ENCODE data around the gene SPG11.
"Not testable (repeated sequence)": the region's sequence is repeated elsewhere in the genome, so short reads cannot be mapped to it uniquely, and the experiment has no call there.

The SPG11 gene, protein sequence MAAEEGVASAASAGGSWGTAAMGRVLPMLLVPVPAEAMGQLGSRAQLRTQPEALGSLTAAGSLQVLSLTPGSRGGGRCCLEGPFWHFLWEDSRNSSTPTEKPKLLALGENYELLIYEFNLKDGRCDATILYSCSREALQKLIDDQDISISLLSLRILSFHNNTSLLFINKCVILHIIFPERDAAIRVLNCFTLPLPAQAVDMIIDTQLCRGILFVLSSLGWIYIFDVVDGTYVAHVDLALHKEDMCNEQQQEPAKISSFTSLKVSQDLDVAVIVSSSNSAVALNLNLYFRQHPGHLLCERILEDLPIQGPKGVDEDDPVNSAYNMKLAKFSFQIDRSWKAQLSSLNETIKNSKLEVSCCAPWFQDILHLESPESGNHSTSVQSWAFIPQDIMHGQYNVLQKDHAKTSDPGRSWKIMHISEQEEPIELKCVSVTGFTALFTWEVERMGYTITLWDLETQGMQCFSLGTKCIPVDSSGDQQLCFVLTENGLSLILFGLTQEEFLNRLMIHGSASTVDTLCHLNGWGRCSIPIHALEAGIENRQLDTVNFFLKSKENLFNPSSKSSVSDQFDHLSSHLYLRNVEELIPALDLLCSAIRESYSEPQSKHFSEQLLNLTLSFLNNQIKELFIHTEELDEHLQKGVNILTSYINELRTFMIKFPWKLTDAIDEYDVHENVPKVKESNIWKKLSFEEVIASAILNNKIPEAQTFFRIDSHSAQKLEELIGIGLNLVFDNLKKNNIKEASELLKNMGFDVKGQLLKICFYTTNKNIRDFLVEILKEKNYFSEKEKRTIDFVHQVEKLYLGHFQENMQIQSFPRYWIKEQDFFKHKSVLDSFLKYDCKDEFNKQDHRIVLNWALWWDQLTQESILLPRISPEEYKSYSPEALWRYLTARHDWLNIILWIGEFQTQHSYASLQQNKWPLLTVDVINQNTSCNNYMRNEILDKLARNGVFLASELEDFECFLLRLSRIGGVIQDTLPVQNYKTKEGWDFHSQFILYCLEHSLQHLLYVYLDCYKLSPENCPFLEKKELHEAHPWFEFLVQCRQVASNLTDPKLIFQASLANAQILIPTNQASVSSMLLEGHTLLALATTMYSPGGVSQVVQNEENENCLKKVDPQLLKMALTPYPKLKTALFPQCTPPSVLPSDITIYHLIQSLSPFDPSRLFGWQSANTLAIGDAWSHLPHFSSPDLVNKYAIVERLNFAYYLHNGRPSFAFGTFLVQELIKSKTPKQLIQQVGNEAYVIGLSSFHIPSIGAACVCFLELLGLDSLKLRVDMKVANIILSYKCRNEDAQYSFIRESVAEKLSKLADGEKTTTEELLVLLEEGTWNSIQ (N-terminal part only)

DNA sequence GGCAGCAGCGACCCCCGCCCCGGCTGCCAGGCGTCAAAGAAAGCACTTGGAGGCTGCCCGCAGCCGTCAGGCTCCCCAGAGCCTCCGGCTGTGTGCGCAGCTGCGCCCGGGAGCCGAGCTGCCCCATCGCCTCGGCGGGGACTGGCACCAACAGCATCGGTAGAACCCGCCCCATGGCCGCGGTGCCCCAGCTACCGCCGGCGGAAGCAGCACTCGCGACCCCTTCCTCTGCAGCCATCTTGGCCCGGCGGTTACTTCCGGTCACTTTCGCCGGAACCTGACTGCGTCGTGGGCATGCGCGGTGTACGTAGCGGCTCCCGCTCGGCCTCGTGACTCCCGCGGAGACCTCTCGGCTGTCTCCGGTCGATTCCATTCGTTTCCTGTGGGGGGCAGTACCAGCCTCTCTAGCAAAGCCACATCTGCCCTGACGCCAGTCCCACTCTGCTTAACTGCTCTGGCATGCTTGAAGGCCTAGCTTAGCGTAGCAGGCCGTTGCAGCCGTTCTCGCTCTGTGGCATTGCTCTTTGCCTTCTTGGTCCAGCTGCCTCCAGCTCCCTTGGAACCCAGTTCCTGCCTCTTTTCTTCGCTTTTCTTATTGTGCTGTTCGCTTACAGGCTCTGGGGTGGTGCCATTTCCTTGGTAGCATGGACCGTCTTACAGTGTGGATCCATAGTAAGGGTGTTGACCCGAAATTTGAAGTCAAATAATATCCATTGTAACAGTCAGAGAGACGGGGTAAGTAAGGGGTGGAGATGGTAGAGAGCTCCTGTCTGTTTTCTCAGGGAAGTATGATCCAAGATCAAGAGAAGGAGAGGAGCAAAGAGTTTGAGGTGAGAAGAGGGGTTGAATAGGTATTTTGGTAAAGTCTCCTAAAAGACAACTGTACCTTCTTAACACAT, at the start of gene SPG11:
SPG11 (minus strand) TSS at position 253 of the 899 bp plus-strand sequence; CDS start at position 238, 15 bp downstream.
- peak; percentile 97 for DNase-seq

DNA sequence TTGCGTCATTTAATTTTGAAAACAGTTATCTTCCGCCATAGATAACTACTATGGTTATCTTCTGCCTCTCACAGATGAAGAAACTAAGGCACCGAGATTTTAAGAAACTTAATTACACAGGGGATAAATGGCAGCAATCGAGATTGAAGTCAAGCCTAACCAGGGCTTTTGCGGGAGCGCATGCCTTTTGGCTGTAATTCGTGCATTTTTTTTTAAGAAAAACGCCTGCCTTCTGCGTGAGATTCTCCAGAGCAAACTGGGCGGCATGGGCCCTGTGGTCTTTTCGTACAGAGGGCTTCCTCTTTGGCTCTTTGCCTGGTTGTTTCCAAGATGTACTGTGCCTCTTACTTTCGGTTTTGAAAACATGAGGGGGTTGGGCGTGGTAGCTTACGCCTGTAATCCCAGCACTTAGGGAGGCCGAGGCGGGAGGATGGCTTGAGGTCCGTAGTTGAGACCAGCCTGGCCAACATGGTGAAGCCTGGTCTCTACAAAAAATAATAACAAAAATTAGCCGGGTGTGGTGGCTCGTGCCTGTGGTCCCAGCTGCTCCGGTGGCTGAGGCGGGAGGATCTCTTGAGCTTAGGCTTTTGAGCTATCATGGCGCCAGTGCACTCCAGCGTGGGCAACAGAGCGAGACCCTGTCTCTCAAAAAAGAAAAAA, 49.0 kb upstream of the SPG11 start:
- peak; percentile 72 for DNase-seq

DNA sequence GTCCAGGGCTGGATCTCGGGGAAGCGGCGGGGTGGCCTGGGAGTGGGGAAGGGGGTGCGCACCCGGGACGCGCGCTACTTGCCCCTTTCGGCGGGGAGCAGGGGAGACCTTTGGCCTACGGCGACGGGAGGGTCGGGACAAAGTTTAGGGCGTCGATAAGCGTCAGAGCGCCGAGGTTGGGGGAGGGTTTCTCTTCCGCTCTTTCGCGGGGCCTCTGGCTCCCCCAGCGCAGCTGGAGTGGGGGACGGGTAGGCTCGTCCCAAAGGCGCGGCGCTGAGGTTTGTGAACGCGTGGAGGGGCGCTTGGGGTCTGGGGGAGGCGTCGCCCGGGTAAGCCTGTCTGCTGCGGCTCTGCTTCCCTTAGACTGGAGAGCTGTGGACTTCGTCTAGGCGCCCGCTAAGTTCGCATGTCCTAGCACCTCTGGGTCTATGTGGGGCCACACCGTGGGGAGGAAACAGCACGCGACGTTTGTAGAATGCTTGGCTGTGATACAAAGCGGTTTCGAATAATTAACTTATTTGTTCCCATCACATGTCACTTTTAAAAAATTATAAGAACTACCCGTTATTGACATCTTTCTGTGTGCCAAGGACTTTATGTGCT, 48.4 kb upstream of the SPG11 start:
- DNase-seq: peak; percentile 68

DNA sequence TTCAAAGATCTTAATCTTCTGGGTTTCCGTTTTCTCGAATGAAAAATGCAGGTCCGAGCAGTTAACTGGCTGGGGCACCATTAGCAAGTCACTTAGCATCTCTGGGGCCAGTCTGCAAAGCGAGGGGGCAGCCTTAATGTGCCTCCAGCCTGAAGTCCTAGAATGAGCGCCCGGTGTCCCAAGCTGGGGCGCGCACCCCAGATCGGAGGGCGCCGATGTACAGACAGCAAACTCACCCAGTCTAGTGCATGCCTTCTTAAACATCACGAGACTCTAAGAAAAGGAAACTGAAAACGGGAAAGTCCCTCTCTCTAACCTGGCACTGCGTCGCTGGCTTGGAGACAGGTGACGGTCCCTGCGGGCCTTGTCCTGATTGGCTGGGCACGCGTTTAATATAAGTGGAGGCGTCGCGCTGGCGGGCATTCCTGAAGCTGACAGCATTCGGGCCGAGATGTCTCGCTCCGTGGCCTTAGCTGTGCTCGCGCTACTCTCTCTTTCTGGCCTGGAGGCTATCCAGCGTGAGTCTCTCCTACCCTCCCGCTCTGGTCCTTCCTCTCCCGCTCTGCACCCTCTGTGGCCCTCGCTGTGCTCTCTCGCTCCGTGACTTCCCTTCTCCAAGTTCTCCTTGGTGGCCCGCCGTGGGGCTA, 47.8 kb upstream of the SPG11 start, which contains the start of the genes B2M and PATL2:
B2M (plus strand) TSS at position 422 of the 647 bp plus-strand sequence; CDS start at position 452, 30 bp downstream.
PATL2 (minus strand) TSS at position 228 of the 647 bp plus-strand sequence. CDS start 34,833 bp downstream, outside the sequence.
- DNase-seq: peak; percentile 95

DNA sequence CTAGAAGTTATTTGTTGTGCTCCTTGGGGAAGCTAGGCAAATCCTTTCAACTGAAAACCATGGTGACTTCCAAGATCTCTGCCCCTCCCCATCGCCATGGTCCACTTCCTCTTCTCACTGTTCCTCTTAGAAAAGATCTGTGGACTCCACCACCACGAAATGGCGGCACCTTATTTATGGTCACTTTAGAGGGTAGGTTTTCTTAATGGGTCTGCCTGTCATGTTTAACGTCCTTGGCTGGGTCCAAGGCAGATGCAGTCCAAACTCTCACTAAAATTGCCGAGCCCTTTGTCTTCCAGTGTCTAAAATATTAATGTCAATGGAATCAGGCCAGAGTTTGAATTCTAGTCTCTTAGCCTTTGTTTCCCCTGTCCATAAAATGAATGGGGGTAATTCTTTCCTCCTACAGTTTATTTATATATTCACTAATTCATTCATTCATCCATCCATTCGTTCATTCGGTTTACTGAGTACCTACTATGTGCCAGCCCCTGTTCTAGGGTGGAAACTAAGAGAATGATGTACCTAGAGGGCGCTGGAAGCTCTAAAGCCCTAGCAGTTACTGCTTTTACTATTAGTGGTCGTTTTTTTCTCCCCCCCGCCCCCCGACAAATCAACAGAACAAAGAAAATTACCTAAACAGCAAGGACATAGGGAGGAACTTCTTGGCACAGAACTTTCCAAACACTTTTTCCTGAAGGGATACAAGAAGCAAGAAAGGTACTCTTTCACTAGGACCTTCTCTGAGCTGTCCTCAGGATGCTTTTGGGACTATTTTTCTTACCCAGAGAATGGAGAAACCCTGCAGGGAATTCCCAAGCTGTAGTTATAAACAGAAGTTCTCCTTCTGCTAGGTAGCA, 47.0 kb upstream of the SPG11 start:
- peak; percentile 35 for DNase-seq

DNA sequence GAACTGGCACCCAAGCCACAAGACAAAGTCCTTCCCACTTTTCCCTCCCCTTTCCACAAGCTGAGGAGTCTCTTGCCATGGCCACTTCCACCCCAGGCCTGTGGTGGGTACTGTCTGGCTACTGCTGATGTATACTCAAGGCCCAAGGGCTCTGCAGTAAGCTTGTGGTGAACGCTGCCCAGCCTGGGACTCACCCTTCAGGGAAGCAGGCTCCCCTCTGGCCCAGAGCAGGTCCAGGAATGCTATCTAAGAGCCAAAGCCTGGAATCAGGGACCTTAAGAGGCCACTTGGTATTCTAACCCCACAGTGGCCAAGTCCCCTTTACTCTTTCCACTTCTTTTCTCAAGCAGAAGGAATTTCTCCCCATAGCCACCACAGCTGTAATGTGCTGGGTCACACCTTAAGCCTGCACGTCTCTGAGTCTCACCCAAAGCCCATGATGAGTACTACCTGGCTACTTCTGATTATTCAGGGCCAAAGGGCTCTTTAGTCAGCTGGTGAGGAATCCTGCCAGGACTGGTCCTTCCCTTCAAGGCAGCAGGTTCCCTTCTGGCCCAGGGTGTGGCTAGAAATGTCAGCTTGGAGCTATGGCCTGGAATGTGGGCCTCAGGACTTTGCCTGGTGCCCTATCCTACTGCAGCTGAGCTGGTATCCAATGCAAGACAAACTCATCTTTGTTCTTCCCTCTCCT, 43.6 kb upstream of the SPG11 start:
- no peak for DNase-seq

DNA sequence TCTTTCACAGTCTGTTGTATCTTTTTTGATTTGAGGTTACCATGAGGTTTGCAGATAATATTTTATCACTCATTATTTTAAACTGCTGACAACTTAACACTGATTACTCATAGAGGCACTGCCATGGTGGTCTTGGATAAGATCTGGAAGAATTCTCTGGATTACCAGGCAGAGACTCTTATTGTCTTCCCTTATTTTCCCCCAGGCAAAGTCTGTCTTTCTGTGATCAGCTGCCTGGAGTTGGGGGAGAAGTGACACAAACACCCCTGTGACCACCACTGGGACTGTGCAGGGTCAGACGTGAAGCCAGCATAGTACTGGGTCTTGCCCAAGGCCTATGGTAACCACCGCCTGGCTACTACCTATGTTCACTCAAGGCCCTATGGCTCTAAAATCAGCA, 42.9 kb upstream of the SPG11 start:
- DNase-seq: no peak

DNA sequence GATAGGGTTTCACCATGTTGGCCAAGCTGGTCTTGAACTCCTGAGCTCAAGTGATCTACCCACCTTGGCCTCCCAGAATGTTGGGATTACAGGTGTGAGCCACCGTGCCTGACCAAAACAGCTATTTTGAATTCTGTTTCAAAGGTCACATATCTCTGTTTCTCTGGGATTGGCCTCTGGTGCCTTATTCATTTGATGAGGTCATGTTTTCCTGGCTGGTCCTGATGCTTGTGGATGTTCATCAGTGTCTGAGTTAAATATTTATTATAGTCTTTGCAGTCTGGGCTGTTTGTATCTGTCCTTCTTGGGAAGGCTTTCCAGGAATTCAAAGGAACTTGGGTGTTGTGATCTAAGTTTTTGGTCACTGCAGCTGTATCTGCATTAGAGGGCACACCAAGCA, 42.5 kb upstream of the SPG11 start:
- DNase-seq: no peak

DNA sequence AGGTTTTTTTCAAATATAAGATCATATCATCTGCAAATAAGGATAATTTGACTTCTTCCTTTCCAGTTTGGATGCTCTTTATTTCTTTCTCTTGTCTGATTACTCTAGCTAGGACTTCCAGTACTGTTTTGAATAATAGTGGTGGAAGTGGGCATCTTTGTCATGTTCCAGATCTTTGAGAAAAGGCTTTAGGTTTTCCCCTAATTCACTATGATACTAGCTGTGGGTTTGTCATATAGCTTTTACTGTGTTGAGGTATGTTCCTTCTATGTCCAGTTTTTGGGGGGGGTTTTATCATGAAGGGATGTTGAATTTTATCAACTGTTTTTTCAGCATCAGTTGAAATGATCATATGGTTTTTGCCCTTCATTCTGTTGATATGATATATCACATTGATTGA, 37.2 kb upstream of the SPG11 start:
- DNase-seq: not testable (repeated sequence)

DNA sequence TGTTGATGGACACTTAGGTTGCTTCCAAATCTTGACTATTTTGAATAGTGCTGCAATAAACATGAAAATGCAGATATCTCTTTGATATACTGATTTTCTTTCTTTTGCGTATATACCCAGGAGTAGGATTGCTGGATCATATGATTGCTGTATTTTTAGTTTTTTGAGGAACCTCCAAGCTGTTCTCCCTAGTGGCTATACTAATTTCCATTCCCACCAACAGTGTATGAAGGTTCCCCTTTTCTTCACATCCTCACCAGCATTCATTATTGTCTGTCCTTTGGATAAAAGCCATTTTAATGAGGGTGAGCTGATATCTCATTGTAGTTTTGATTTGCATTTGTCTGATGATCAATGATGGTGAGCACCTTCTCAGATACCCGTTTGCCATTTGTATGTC, 35.2 kb upstream of the SPG11 start:
- no peak for DNase-seq

DNA sequence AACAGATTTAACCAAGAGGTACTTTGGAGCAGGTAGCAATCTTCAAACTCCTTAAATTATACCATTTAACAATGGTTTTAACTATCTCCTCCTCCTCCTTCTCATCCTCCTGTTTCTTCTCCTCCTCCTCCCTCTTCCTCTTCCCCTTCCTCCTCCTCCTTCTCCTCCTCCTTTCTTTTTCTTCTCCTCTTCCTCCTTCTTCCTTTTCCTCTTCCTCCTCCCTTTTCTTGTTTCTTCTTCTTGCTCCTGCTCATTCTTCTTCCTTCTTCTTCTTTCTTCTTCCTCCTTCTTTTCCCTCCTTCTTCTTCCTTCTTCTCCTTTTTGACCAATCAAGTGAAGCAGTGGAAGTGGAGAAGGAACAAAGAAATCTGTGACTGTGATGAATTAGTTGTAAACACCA, 33.6 kb upstream of the SPG11 start:
- DNase-seq: no peak

DNA sequence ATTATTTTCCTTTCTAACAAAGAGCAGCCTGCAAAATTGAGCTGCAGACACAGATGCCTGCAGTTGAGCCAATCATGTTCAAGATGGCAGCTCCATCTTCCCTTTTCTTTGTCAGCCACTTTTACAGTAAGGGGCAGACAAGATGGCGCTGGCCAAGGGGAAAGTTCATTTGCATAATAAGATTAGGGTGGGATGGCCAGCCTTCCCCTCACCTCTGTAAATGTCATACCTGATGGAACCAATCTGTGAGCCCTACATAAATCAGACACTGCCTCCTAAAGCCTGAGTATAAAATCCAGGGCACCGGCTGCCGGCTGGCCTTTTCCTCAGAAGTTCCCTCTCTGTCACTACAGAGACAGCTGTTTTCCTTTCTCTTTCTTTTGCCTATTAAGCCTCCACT, 31.8 kb upstream of the SPG11 start:
- no peak for DNase-seq

DNA sequence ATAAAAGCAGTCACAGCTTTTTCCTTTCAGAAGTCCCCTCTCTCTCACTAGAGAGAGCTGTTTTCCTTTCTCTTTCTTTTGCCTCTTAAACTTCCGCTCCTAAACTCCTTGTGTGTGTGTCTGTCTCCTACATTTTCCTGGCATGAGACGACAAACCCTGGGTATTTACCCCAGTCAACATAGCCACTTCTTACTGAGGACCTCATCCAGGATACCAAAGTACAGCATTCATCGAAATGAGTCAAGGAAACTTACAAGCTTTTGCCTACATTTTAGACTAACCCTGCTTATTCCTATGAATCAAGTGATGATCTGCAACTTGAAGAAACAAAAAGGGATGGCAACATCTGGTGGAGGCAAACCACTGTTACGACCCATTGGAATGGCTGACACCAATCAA, 31.0 kb upstream of the SPG11 start:
- DNase-seq: no peak

DNA sequence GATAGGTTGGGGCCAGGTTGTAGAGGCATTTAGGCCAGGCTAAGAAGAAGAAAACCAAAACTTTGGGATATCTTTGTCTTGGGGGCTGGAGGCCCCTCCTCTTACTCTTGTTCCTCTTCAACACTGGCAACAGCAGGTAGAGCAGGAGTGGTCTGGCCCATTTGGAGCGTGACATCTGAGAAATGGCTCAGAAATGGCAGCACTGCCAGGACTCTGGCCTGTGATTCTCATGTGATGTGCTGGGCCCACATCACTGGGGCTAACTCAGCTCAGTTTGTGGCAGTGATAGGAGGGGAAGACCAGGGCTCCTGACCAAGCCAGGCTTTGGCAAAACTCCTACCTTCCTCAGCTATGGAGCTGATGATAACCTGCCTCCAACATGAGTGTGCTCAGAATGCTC, 29.2 kb upstream of the SPG11 start:
- DNase-seq: no peak

DNA sequence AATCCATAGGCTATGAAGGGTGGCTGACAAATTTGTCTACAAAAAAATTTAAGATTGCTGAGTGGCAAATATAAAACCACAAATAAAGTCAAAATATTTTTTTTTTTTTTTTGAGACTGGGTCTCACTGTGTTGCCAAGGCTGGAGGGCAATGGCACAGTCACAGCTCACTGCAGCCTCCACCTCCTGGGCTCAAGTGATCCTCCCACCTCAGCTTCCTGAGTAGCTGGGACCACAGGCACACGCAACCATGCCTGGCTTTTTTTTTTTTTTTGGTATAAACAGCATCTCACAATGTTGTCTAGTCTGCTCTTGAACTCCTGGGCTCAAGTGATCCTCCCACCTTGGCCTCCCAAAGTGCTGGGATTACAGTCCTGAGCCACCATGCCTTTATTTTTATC, 26.8 kb upstream of the SPG11 start:
- not testable (repeated sequence) for DNase-seq

DNA sequence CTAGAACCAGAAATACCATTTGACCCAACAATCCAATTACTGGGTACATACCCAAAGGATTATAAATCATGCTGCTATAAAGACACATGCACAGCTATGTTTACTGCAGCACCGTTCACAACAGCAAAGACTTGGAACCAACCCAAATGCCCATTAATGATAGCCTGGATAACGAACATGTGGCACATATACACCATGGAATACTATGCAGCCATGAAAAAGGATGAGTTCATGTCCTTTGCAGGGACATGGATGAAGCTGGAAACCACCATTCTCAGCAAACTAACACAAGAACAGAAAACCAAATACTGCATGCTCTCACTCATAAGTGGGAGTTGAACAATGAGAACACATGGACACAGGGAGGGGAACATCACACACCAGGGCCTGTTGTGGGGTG, 25.9 kb upstream of the SPG11 start:
- not testable (repeated sequence) for DNase-seq

DNA sequence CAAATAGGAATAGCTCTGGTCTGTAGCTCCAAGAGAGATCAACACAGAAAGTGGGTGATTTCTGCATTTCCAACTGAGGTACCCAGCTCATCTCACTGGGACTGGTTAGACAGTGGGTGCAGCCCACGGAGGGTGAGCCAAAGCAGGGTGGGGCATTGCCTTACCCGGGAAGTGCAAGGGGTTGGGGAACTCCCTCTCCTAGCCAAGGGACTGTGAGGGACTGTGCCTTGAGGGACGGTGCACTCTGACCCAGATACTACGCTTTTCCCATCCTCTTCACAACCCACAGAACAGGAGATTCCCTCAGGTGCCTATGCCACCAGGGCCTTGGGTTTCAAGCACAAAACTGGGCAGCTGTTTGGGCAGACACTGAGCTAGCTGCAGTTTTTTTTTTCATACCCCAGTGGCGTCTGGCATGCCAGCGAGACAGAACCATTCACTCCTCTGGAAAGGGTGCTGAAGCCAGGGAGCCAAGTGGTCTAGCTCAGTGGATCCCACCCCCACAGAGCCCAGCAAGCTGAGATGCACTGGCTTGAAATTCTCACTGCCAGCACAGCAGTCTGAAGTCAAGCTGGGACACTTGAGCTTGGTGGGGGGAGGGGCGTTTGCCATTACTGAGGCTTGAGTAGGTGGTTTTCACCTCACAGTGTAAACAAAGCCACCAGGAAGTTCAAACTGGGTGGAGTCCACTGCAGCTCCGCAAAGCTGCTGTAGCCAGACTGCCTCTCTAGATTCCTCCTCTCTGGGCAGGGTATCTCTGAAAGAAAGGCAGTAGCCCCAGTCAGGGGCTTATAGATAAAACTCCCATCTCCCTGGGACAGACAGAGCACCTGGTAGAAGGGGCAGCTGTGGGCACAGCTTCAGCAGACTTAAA, 19.6 kb upstream of the SPG11 start:
- peak; percentile 74 for DNase-seq

All from activated naive CD4-positive, alpha-beta T cell treated with Interleukin-2 at 50 U/mL for 16 hours (primary cell).